ENCODE measurements around the gene KRTAP20-2.

Gene KRTAP20-2

DNA sequence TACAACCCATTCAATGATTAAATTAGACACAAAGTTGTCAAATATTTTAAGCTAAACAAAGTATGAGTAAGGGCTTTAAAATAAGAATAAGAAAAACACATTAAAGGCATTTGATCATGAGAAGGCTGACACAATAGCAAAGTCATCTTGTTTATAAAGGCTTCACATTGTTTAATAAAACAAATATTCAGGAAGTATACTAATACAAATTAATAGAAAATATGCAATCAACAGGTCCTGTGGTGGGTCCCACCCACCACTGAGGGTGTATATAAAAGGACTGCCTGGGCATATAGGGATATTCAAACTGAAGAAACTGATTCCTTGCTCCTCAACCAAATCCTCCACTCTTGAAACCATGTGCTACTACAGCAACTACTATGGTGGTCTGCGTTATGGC lies at the start of gene KRTAP20-2:
Gene KRTAP20-2 (plus strand): TSS at position 301 of the 400 bp plus-strand sequence. CDS start 58 bp downstream, at position 359.
- TF ChIP-seq, protein P1, sequence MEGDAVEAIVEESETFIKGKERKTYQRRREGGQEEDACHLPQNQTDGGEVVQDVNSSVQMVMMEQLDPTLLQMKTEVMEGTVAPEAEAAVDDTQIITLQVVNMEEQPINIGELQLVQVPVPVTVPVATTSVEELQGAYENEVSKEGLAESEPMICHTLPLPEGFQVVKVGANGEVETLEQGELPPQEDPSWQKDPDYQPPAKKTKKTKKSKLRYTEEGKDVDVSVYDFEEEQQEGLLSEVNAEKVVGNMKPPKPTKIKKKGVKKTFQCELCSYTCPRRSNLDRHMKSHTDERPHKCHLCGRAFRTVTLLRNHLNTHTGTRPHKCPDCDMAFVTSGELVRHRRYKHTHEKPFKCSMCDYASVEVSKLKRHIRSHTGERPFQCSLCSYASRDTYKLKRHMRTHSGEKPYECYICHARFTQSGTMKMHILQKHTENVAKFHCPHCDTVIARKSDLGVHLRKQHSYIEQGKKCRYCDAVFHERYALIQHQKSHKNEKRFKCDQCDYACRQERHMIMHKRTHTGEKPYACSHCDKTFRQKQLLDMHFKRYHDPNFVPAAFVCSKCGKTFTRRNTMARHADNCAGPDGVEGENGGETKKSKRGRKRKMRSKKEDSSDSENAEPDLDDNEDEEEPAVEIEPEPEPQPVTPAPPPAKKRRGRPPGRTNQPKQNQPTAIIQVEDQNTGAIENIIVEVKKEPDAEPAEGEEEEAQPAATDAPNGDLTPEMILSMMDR (IDR thresholded peaks at IDR 0.05; ENCODE audit: low read depth, low read length, missing control alignments) = no peak
- no peak for DNase-seq (ENCODE audit: low read depth)
- no peak within 1 kb of the TSS for H3K4me3 ChIP-seq (ENCODE audit: low read depth, low read length)

GRCh38 chr21:30590297-30590696 lies 44.7 kb upstream of the KRTAP20-2 start, which contains the start of gene KRTAP22-2:
KRTAP22-2 (minus strand) TSS chr21:30590397.
- DNase-seq (ENCODE audit: low read depth) = no peak
- no peak within 1 kb of the TSS for H3K4me3 ChIP-seq (ENCODE audit: low read depth, low read length)
- TF ChIP-seq, protein P1 (IDR thresholded peaks at IDR 0.05; ENCODE audit: low read depth, low read length, missing control alignments) = no peak

DNA sequence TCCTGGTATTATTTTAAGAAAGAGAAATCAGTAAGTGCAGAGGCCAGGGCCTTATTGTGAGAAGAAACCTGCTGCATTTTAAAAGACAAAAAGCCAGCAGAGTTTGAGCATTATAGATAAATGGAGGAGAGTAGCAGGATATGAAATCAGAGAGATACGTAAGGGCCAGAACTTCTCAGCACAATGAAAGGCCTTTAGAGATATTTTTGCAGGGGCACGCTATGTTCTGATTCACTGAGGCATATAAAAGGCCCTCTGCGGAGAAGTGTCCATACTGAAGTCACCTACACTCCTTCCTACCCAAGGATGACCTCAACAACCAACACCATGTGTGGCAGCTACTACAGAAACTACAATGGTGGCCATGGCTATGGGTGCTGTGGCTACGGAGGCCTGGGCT lies 42.9 kb upstream of the KRTAP20-2 start, which contains the start of gene KRTAP6-3:
Gene KRTAP6-3 (plus strand): TSS at position 301 of the 400 bp plus-strand sequence. CDS start 6 bp downstream, at position 307.
- TF ChIP-seq, protein P1 (IDR thresholded peaks at IDR 0.05; ENCODE audit: low read depth, low read length, missing control alignments) = no peak
- no peak within 1 kb of the TSS for H3K4me3 ChIP-seq (ENCODE audit: low read depth, low read length)
- DNase-seq (ENCODE audit: low read depth) = no peak

DNA sequence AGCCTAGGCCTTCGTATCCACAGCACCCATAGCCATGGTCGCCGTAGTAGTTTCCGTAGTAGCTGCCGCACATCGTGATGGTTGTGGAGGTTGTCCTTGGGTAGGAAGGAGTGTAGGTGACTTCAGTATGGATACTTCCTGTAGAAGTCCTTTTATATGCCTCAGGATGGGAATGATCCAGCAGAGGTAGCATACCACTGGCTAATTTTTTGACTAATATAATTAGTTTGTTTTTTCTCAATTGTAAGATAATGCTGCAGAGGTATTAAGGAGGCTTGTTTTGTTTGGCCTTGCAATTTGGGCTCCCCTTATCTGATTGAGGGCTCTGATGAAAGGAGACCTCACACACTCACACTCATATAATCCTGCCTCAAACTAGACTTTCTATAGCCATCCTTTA lies 36.2 kb upstream of the KRTAP20-2 start, which contains the start of gene KRTAP6-2:
Gene KRTAP6-2 (minus strand): TSS at position 101 of the 400 bp plus-strand sequence. CDS start 28 bp downstream, at position 73.
- TF ChIP-seq, protein P1 (IDR thresholded peaks at IDR 0.05; ENCODE audit: low read depth, low read length, missing control alignments) = no peak
- no peak for DNase-seq (ENCODE audit: low read depth)
- no peak within 1 kb of the TSS for H3K4me3 ChIP-seq (ENCODE audit: low read depth, low read length)

GRCh38 chr21:30600787-30601186 lies 34.2 kb upstream of the KRTAP20-2 start, which contains the start of gene KRTAP22-1:
KRTAP22-1 (plus strand) TSS chr21:30601087.
- DNase-seq (ENCODE audit: low read depth) = no peak
- no peak within 1 kb of the TSS for H3K4me3 ChIP-seq (ENCODE audit: low read depth, low read length)
- TF ChIP-seq, protein P1 (IDR thresholded peaks at IDR 0.05; ENCODE audit: low read depth, low read length, missing control alignments) = no peak

DNA sequence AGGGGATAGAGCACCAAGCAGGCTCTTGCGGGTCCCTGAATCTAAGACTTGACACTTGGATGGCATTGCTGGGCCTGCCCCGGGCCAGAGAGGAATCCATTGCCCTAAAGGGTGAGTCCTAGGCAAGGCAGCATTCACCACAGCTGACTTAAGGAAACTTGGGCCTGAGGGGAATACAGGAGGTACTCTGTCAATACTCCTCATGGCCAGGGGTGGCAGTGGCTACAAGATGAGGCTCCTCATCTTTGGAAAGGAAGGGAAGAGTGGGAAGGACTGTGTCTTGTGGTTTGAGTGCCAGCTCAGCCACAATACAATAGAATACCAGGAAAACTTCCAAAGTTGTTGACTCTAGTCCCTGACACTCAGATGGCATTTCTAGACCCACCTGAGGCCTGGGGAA lies 29.0 kb upstream of the KRTAP20-2 start:
- TF ChIP-seq, protein P1 (IDR thresholded peaks at IDR 0.05; ENCODE audit: low read depth, low read length, missing control alignments) = no peak
- no peak overlapping the region for H3K4me3 ChIP-seq (ENCODE audit: low read depth, low read length)
- no peak for DNase-seq (ENCODE audit: low read depth)

GRCh38 chr21:30612132-30612531 lies 22.9 kb upstream of the KRTAP20-2 start:
- H3K4me3 ChIP-seq (ENCODE audit: low read depth, low read length) = no peak overlapping the region
- DNase-seq (ENCODE audit: low read depth) = no peak
- TF ChIP-seq, protein P1 (IDR thresholded peaks at IDR 0.05; ENCODE audit: low read depth, low read length, missing control alignments) = no peak

Measured in GM12864 (cell line).